ENCODE measurements around the gene CEACAM21. TPM values are rescaled to one million over a fixed set of nuclear protein-coding genes. Genes with fewer than 3 reads are reported as not detected.

CEACAM21 gene
- total RNA-seq, 1 experiment from 2014 or later: not detected

- Mint-ChIP-seq H3K4me1 (peaks cover 0 to 8% of the 10 kb centered on the region in 2 experiments; a peak in 2 of 4 replicates), H3K27ac (no peak overlapping the region), H3K36me3 (ENCODE audit: insufficient read depth in 1 of 3, low read depth in 3 of 3) (peaks cover 0 to 11% (median 0%) of the 10 kb centered on the region in 3 experiments; a peak in 4 of 7 replicates), H3K9me3 (peaks cover 73 to 90% of the 10 kb centered on the region in 2 experiments), H3K27me3 (ENCODE audit: low read depth) (no peaks in the 10 kb centered on the region; the same call in none of the 2 replicates), H3K4me3 (no peak overlapping the region)
- H3K79me1 ChIP-seq (ENCODE audit: insufficient read depth, low read depth, low read length, poor library complexity, severe bottlenecking): no peaks in the 10 kb centered on the region
- no peak overlapping the region for H3T11ph ChIP-seq (ENCODE audit: low read length)
- H2BK120ac ChIP-seq (ENCODE audit: low read depth, low read length, poor library complexity, severe bottlenecking): no peak overlapping the region
- no peak overlapping the region for H3K9ac ChIP-seq (ENCODE audit: extremely low read depth, insufficient read length, low read length)
- H3K56ac ChIP-seq (ENCODE audit: insufficient read length, low read depth, low read length): no peak overlapping the region
- no peaks in the 10 kb centered on the region for H3K4me1 ChIP-seq (ENCODE audit: insufficient read depth, low read length)
- H2BK20ac ChIP-seq (ENCODE audit: low read depth, low read length, poor library complexity, severe bottlenecking): no peak overlapping the region
- no peak for DNase-seq
- no peaks in the 10 kb centered on the region for H3K79me2 ChIP-seq (ENCODE audit: insufficient read depth, low read length)
- no peak overlapping the region for H3K18ac ChIP-seq (ENCODE audit: insufficient read length, low read depth, low read length)
- no peak overlapping the region for H2AFZ ChIP-seq (ENCODE audit: low read length)
- no peak overlapping the region for H3K23ac ChIP-seq (ENCODE audit: insufficient read length, low read depth, low read length)
- no peak overlapping the region for H2AK5ac ChIP-seq (ENCODE audit: insufficient read length, low read length)
- H4K20me1 ChIP-seq (ENCODE audit: control insufficient read depth, insufficient read depth, insufficient read length): no peaks in the 10 kb centered on the region
- no CpG with 5 or more reads among the region's 4 CpGs for WGBS (ENCODE audit: extremely low coverage, insufficient read length, low lambda C conversion rate)
- H2BK15ac ChIP-seq (ENCODE audit: low read depth, low read length): no peak overlapping the region
- no peak overlapping the region for H2BK12ac ChIP-seq (ENCODE audit: insufficient read length, low read depth, low read length)
- H4K91ac ChIP-seq (ENCODE audit: insufficient read length, low read depth, low read length): no peak overlapping the region
- H2BK5ac ChIP-seq (ENCODE audit: insufficient read length, low read length): no peak overlapping the region
- H3K4me2 ChIP-seq (ENCODE audit: insufficient read depth, insufficient read length, low read length): no peak overlapping the region
- H4K8ac ChIP-seq (replicated peaks; ENCODE audit: insufficient read length, low read depth, low read length): no peak overlapping the region
- no peaks in the 10 kb centered on the region for H3K27me3 ChIP-seq (ENCODE audit: insufficient read depth, low read length)
- no peak overlapping the region for H3K4ac ChIP-seq (ENCODE audit: low read depth, low read length)
- H3K9me3 ChIP-seq (ENCODE audit: control insufficient read depth, low read depth, low read length): no peaks in the 10 kb centered on the region
- no peak overlapping the region for H4K5ac ChIP-seq (ENCODE audit: insufficient read length, low read depth, low read length)
- peaks cover 2% of the 10 kb centered on the region for H3K23me2 ChIP-seq (ENCODE audit: insufficient read length, low read depth, low read length, poor library complexity, severe bottlenecking)
- H3K27ac ChIP-seq (ENCODE audit: insufficient read length, low read depth, low read length): no peak overlapping the region
- H3K14ac ChIP-seq (ENCODE audit: insufficient read depth, low read length): no peak overlapping the region
- no peak for TF ChIP-seq CTCF (conservative IDR thresholded peaks at IDR 0.05)
Observed at GRCh38 chr19:41546961-41547360, 29.0 kb upstream of the CEACAM21 start.
